ENCODE measurements around the gene ALKBH8. TPM values are rescaled to one million over a fixed set of nuclear protein-coding genes. Genes with fewer than 3 reads are reported as not detected.
"Not testable (repeated sequence)": the region's sequence is repeated elsewhere in the genome, so short reads cannot be mapped to it uniquely, and the experiment has no call there.

Gene ALKBH8
- total RNA-seq, 1 donor from 2014 or later = 13.0 TPM

- Histone ChIP-seq H2AFZ (ENCODE audit: low read depth, low read length) (no peak overlapping the region), H3K36me3 (ENCODE audit: insufficient read depth, low read length) (peaks cover 14% of the 10 kb centered on the region), H3K9me3 (ENCODE audit: insufficient read depth, low read depth, low read length) (no peaks in the 10 kb centered on the region), H3K4me1 (ENCODE audit: insufficient read depth, low read length) (no peaks in the 10 kb centered on the region), H3K79me2 (ENCODE audit: insufficient read depth, low read length) (no peaks in the 10 kb centered on the region), H3K4me3 (ENCODE audit: insufficient read depth, low read depth, low read length) (no peak overlapping the region), H3K27ac (ENCODE audit: low read depth, low read length) (no peak overlapping the region), H3K4me2 (ENCODE audit: low read length) (no peak overlapping the region), H4K20me1 (ENCODE audit: insufficient read depth, low read length) (no peaks in the 10 kb centered on the region), H3K9ac (ENCODE audit: low read length) (no peak overlapping the region), H3K27me3 (ENCODE audit: insufficient read depth, low read length) (no peaks in the 10 kb centered on the region)
- TF ChIP-seq, protein P1, sequence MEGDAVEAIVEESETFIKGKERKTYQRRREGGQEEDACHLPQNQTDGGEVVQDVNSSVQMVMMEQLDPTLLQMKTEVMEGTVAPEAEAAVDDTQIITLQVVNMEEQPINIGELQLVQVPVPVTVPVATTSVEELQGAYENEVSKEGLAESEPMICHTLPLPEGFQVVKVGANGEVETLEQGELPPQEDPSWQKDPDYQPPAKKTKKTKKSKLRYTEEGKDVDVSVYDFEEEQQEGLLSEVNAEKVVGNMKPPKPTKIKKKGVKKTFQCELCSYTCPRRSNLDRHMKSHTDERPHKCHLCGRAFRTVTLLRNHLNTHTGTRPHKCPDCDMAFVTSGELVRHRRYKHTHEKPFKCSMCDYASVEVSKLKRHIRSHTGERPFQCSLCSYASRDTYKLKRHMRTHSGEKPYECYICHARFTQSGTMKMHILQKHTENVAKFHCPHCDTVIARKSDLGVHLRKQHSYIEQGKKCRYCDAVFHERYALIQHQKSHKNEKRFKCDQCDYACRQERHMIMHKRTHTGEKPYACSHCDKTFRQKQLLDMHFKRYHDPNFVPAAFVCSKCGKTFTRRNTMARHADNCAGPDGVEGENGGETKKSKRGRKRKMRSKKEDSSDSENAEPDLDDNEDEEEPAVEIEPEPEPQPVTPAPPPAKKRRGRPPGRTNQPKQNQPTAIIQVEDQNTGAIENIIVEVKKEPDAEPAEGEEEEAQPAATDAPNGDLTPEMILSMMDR (IDR thresholded peaks at IDR 0.05; ENCODE audit: insufficient read depth, low read depth, low read length) = no peak
- TF ChIP-seq EZH2 (IDR thresholded peaks at IDR 0.05; ENCODE audit: insufficient read depth, low read length) = no peak
- Mint-ChIP-seq H3K27me3 (ENCODE audit: low read depth, unreplicated experiment) (no peaks in the 10 kb centered on the region), H3K27ac (ENCODE audit: unreplicated experiment) (no peak overlapping the region), H3K4me3 (ENCODE audit: unreplicated experiment) (no peak overlapping the region), H3K9me3 (ENCODE audit: unreplicated experiment) (peaks cover 7% of the 10 kb centered on the region), H3K4me1 (ENCODE audit: low read depth, unreplicated experiment) (peaks cover 2% of the 10 kb centered on the region), H3K36me3 (ENCODE audit: low read depth, unreplicated experiment) (peaks cover 17% of the 10 kb centered on the region)
- no peak for DNase-seq (ENCODE audit: low read depth)
- FAIRE-seq = no peak
Measured at GRCh38 chr11:107505647-107506225, 59.8 kb downstream of the ALKBH8 start.

DNA sequence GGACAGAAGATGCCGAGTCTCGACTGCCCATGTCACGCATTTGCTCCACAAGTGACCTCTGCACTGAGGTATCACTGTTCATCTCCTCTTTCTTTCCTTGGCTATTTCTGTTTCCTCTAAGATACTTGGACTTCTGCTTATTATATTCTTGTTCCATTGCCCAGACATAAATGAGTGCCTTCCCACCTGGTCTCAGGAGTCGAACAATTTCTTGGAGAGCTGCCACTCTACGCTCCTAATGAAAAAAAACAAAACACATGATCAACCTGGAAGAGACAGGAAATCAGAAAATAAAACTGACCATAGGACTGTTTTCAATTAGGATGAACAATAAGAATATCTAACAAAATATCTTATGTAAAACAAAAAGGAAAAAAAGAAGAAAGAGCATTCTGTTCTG is 60.6 kb downstream of the ALKBH8 start:
- no peak for TF ChIP-seq EZH2 (IDR thresholded peaks at IDR 0.05; ENCODE audit: insufficient read depth, low read length)
- TF ChIP-seq, protein P1 (IDR thresholded peaks at IDR 0.05; ENCODE audit: insufficient read depth, low read depth, low read length) = no peak
- no peaks in the 10 kb centered on the region for H3K27me3 ChIP-seq (ENCODE audit: insufficient read depth, low read length)

GRCh38 chr11:107501713-107502112 is 63.8 kb downstream of the ALKBH8 start:
- no peak overlapping the region for H2AFZ ChIP-seq (ENCODE audit: low read depth, low read length)
- FAIRE-seq (no peak), DNase-seq (ENCODE audit: low read depth) (no peak)
- H3K27ac ChIP-seq (ENCODE audit: low read depth, low read length) = no peak overlapping the region
- no peaks in the 10 kb centered on the region for H3K79me2 ChIP-seq (ENCODE audit: insufficient read depth, low read length)
- Mint-ChIP-seq H3K9me3 (ENCODE audit: unreplicated experiment) (peaks cover 7% of the 10 kb centered on the region), H3K27me3 (ENCODE audit: low read depth, unreplicated experiment) (no peaks in the 10 kb centered on the region), H3K4me3 (ENCODE audit: unreplicated experiment) (no peak overlapping the region), H3K36me3 (ENCODE audit: low read depth, unreplicated experiment) (peaks cover 17% of the 10 kb centered on the region), H3K4me1 (ENCODE audit: low read depth, unreplicated experiment) (peaks cover 2% of the 10 kb centered on the region), H3K27ac (ENCODE audit: unreplicated experiment) (no peak overlapping the region)
- H3K9ac ChIP-seq (ENCODE audit: low read length) = no peak overlapping the region
- TF ChIP-seq, protein P1 (IDR thresholded peaks at IDR 0.05; ENCODE audit: insufficient read depth, low read depth, low read length) = no peak
- no peak for TF ChIP-seq EZH2 (IDR thresholded peaks at IDR 0.05; ENCODE audit: insufficient read depth, low read length)
- H3K36me3 ChIP-seq (ENCODE audit: insufficient read depth, low read length) = peaks cover 9% of the 10 kb centered on the region
- no peak overlapping the region for H3K4me2 ChIP-seq (ENCODE audit: low read length)
- no peaks in the 10 kb centered on the region for H3K27me3 ChIP-seq (ENCODE audit: insufficient read depth, low read length)
- H3K4me3 ChIP-seq (ENCODE audit: insufficient read depth, low read depth, low read length) = no peak overlapping the region
- H3K4me1 ChIP-seq (ENCODE audit: insufficient read depth, low read length) = no peaks in the 10 kb centered on the region
- no peaks in the 10 kb centered on the region for H4K20me1 ChIP-seq (ENCODE audit: insufficient read depth, low read length)
- H3K9me3 ChIP-seq (ENCODE audit: insufficient read depth, low read depth, low read length) = no peaks in the 10 kb centered on the region

More for the DNA sequence above, 60.6 kb downstream of the ALKBH8 start:
- H3K9ac ChIP-seq (ENCODE audit: low read length) = no peak overlapping the region
- peaks cover 2% of the 10 kb centered on the region for H3K4me1 Mint-ChIP-seq (ENCODE audit: low read depth, unreplicated experiment)
- no peaks in the 10 kb centered on the region for H3K27me3 Mint-ChIP-seq (ENCODE audit: low read depth, unreplicated experiment)
- H3K4me3 Mint-ChIP-seq (ENCODE audit: unreplicated experiment) = no peak overlapping the region
- FAIRE-seq = no peak
- H3K9me3 Mint-ChIP-seq (ENCODE audit: unreplicated experiment) = peaks cover 7% of the 10 kb centered on the region
- DNase-seq (ENCODE audit: low read depth) = no peak
- H3K27ac ChIP-seq (ENCODE audit: low read depth, low read length) = no peak overlapping the region
- peaks cover 17% of the 10 kb centered on the region for H3K36me3 Mint-ChIP-seq (ENCODE audit: low read depth, unreplicated experiment)
- H3K4me3 ChIP-seq (ENCODE audit: insufficient read depth, low read depth, low read length) = no peak overlapping the region
- peaks cover 13% of the 10 kb centered on the region for H3K36me3 ChIP-seq (ENCODE audit: insufficient read depth, low read length)
- H3K27ac Mint-ChIP-seq (ENCODE audit: unreplicated experiment) = no peak overlapping the region
- H4K20me1 ChIP-seq (ENCODE audit: insufficient read depth, low read length) = no peaks in the 10 kb centered on the region
- H3K4me1 ChIP-seq (ENCODE audit: insufficient read depth, low read length) = no peaks in the 10 kb centered on the region
- H3K9me3 ChIP-seq (ENCODE audit: insufficient read depth, low read depth, low read length) = no peaks in the 10 kb centered on the region
- H3K4me2 ChIP-seq (ENCODE audit: low read length) = no peak overlapping the region
- H2AFZ ChIP-seq (ENCODE audit: low read depth, low read length) = no peak overlapping the region
- no peaks in the 10 kb centered on the region for H3K79me2 ChIP-seq (ENCODE audit: insufficient read depth, low read length)

- H3K27me3 ChIP-seq (ENCODE audit: insufficient read depth, low read length); DNase-seq (ENCODE audit: low read depth); H3K9ac ChIP-seq (ENCODE audit: low read length); H3K4me3 Mint-ChIP-seq (ENCODE audit: unreplicated experiment); H3K4me1 ChIP-seq (ENCODE audit: insufficient read depth, low read length); H3K9me3 ChIP-seq (ENCODE audit: insufficient read depth, low read depth, low read length); H3K79me2 ChIP-seq (ENCODE audit: insufficient read depth, low read length); H3K27ac Mint-ChIP-seq (ENCODE audit: unreplicated experiment); H4K20me1 ChIP-seq (ENCODE audit: insufficient read depth, low read length); H3K9me3 Mint-ChIP-seq (ENCODE audit: unreplicated experiment); H2AFZ ChIP-seq (ENCODE audit: low read depth, low read length); FAIRE-seq; H3K4me2 ChIP-seq (ENCODE audit: low read length); H3K36me3 ChIP-seq (ENCODE audit: insufficient read depth, low read length); H3K4me3 ChIP-seq (ENCODE audit: insufficient read depth, low read depth, low read length); H3K36me3 Mint-ChIP-seq (ENCODE audit: low read depth, unreplicated experiment); H3K27me3 Mint-ChIP-seq (ENCODE audit: low read depth, unreplicated experiment); H3K27ac ChIP-seq (ENCODE audit: low read depth, low read length): not testable (repeated sequence)
- H3K4me1 Mint-ChIP-seq (ENCODE audit: low read depth, unreplicated experiment) = peaks cover 11% of the 10 kb centered on the region
Measured at GRCh38 chr11:107497371-107497770, 68.2 kb downstream of the ALKBH8 start.
